RWPE1 (cell line): Measurements from ENCODE around the gene PTPRN2.

Experiments
- CTCF ChIA-PET: fragments of 350-600 bp; sonication (Branson Sonifier 250); formaldehyde crosslinking; extraction: SDS; loops from one replicate; lab custom pipeline; 2021; lab: Yijun Ruan, JAX
- POLR2A ChIA-PET: fragments of 400-600 bp; formaldehyde crosslinking; extraction: SDS; loops from one replicate; lab custom pipeline; 2020; ENCODE audit warnings: antibody characterized with exemption; ENCODE audit not compliant: low non-redundant PET; lab: Yijun Ruan, JAX
- DNase-seq: peaks from one replicate; pipeline ENCODE4 v3.0.0; 2012; ENCODE audit warnings: low spot score
- H3K27ac ChIP-seq: fragments of 450-650 bp; 2 replicates; pipeline ENCODE4 v1.5.1; 2017
- TF ChIP-seq, protein P1 (sequence below): fragments of 450-650 bp; conservative IDR thresholded peaks from 2 replicates; pipeline ENCODE4 v1.5.1; 2017; ENCODE audit warnings: low read depth, mild to moderate bottlenecking

PTPRN2 gene

DNA sequence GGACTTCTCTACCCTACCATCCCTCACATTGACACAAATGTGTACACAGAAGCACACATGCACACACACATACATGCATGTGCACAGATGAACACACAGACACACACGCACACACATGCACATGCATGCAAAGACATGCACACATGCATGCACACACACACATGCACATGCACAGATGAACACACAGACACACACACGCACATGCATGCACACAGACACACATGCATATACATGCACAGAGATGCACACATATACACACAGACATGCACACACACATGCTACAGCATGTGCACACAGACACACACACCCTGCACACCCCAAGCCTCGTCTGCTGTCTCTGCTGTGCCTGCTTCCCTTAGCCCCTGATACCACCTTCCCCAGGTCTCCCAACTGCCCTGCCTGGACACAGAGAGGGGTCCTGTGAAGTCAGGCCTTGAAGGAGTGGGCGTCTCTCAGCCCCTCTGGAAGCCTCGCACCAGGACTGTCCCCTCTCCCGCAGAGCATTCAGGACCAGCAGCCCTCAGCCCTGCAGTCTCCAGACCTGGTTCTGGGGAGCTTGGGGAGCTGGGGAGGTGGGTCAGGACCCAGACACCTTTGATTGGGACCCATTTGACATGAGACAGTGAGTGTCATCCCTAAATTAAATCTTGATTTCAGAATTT lies 1069.0 kb downstream of the PTPRN2 start:
- ChIA-PET CTCF (no interaction called here), POLR2A (no interaction called here)
- no peak for DNase-seq
- TF ChIP-seq, protein P1, sequence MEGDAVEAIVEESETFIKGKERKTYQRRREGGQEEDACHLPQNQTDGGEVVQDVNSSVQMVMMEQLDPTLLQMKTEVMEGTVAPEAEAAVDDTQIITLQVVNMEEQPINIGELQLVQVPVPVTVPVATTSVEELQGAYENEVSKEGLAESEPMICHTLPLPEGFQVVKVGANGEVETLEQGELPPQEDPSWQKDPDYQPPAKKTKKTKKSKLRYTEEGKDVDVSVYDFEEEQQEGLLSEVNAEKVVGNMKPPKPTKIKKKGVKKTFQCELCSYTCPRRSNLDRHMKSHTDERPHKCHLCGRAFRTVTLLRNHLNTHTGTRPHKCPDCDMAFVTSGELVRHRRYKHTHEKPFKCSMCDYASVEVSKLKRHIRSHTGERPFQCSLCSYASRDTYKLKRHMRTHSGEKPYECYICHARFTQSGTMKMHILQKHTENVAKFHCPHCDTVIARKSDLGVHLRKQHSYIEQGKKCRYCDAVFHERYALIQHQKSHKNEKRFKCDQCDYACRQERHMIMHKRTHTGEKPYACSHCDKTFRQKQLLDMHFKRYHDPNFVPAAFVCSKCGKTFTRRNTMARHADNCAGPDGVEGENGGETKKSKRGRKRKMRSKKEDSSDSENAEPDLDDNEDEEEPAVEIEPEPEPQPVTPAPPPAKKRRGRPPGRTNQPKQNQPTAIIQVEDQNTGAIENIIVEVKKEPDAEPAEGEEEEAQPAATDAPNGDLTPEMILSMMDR = no peak
- H3K27ac ChIP-seq = no peak overlapping the region

DNA sequence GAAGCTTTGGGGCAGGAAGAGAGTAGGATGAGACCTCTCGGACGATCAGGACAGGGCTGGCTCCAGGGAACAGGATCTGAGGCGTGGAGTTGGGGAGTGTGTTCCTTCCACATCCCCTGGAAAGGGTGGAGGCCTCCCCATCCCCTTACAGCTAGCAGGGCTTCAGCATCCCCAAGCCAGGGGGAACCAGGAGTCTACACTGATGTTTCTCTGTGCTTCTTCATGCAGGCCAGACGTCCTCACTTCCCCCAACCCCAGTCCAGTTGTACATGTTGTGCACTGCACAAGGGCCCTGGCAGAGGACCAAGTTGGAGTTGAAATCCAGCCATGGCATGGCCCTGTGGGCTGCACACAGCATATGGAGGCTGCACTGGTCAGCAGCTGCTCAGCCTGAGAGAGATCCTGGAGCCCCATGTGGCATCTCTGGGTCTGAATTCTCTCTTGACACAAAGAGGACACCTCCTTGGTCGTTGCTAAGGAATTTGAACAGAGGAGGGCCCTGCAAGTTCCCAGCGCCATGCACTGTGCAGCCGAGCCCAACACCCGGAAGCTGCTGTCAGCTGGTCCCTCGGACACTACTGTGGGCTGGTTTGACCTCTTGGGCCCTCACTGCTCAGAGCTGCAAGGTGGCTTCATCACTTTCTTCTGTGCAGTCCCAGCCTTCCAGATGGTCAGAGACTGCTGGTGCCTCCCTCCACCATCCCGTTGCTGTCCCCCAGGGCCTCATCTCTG lies 1069.7 kb downstream of the PTPRN2 start:
- TF ChIP-seq, protein P1 = no peak
- CTCF ChIA-PET = interaction anchor here (0.6 kb wide), 1 partner anchor 1307 kb away, joined by 3 read pairs; no protein-coding TSS in a partner anchor
- DNase-seq = no peak
- H3K27ac ChIP-seq = no peak overlapping the region
- POLR2A ChIA-PET = no interaction called here

DNA sequence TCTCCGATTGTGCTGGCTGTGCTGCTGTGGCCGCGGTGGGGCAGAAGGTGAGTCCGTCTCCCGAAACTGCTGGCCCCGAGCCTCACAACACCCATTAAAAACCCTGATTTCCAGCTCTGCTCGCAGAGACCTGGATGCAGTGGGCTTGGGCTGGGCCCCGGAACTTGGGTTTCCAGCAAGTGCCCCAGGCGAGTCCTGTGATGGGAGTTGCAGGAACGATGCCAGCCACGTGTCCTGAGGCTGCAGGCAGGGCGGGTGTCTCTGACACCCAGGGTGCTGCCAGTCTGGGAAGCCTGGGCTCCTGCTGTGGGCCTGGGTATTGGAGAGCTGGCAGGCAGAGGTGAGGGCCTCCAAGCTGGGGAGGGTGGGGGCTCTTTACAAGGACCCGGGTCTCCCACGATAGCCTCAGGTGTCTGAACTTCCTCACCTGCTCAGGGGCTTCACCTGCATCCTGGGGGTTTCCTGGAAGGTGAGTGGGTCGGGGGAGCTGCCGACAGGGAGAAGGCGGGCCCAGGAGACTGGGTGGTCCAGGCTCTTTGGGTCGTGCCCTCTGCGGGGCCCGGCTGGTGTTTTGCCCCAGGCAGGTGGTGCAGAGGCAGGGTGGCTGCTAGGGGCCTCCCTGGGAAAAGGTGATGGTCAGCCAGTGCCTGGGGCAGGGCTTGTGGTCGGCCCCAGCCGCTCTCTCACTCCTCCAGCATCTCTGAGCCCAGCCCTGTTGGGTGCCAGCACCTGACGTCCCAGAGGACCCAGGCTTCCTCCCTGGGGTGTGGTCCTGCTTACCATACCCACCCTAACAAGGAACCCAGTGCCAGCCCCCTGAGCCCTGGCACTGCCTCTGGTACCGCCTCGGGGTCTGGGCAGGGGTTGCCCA lies 1070.5 kb downstream of the PTPRN2 start:
- ChIA-PET POLR2A (no interaction called here), CTCF (interaction anchor here (0.6 kb wide), 1 partner anchor 1306 kb away, joined by 3 read pairs; no protein-coding TSS in a partner anchor)
- TF ChIP-seq, protein P1 = no peak
- no peak for DNase-seq
- no peak overlapping the region for H3K27ac ChIP-seq

DNA sequence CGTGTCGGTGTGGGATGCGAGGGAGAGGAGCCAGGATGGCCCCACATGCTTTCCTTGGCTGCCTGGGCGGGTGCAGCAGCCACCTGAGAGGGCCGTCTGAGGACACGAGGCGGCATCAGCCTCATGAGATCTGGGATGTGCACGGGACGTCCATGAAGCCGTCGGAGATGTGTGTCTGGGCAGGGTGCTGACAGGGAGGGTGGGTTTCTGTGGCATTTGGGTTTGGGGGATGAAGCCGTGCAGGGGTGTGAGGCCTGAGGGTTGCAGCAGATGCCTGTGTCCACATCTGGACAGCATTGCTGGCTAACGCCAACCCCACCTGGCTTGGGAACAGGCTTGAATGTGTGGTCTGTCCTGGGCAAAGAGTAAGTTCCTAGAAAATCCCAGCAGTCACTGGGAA lies 1071.3 kb downstream of the PTPRN2 start:
- no peak for DNase-seq
- POLR2A ChIA-PET = interaction anchor here (0.6 kb wide), 1 partner anchor 362 kb away, joined by 3 read pairs; no protein-coding TSS in a partner anchor
- CTCF ChIA-PET = no interaction called here
- no peak overlapping the region for H3K27ac ChIP-seq
- TF ChIP-seq, protein P1 = no peak

DNA sequence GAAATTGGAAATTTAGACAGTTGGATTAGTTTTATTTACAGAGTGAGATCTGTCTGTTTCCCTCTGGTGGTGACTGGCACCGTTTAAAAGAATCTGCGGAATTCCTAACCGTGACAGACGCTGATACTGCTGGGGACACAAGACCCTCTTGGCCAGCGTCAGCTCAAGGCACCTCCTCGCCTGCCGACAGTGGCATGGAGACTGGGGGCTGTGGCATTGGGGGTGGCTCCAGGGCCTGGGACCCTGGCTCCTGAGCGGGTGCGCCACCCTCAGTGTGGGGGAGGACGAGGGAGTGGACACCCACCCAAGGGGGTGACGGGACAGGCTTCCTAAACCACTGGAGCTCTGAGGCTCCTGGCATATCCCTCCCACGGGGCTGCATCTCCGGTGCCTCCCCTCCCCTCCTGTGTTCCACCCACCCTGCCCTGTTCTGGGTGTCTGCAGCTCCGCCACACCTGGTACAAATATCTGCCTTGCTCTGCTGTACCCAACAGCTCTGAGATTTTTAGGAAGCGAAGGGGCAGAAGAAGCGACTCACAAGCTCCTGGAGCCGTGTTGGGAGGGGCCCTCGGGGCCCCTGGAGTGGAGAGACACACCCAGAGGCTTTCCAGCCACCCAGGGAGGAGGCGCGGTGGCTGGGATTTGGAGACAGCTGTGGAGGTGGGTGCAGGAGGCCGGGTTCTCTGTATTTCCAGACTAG lies 1072.1 kb downstream of the PTPRN2 start:
- DNase-seq = no peak
- POLR2A ChIA-PET = no interaction called here
- CTCF ChIA-PET = no interaction called here

More for the DNA sequence above, 1072.1 kb downstream of the PTPRN2 start:
- H3K27ac ChIP-seq = no peak overlapping the region
- TF ChIP-seq, protein P1 = no peak
